Choroid plexus epithelial cell (primary cell): ENCODE data around the gene MISP3.

Experiments used
- DNase-seq: peaks from one replicate; pipeline ENCODE4 v3.0.0-alpha.2; 2010; ENCODE audit warnings: low read depth
- H3K4me3 ChIP-seq: 2 replicates; pipeline ENCODE4 v1.5.1; 2011; ENCODE audit warnings: low read depth, mild to moderate bottlenecking, control low read depth, low read length, moderate library complexity
- TF ChIP-seq, protein P1 (sequence below): conservative IDR thresholded peaks from 2 replicates; pipeline ENCODE4 v1.5.1; 2011; ENCODE audit warnings: low read depth, mild to moderate bottlenecking, control low read depth, inconsistent platforms, low read length, moderate library complexity

Gene MISP3

DNA sequence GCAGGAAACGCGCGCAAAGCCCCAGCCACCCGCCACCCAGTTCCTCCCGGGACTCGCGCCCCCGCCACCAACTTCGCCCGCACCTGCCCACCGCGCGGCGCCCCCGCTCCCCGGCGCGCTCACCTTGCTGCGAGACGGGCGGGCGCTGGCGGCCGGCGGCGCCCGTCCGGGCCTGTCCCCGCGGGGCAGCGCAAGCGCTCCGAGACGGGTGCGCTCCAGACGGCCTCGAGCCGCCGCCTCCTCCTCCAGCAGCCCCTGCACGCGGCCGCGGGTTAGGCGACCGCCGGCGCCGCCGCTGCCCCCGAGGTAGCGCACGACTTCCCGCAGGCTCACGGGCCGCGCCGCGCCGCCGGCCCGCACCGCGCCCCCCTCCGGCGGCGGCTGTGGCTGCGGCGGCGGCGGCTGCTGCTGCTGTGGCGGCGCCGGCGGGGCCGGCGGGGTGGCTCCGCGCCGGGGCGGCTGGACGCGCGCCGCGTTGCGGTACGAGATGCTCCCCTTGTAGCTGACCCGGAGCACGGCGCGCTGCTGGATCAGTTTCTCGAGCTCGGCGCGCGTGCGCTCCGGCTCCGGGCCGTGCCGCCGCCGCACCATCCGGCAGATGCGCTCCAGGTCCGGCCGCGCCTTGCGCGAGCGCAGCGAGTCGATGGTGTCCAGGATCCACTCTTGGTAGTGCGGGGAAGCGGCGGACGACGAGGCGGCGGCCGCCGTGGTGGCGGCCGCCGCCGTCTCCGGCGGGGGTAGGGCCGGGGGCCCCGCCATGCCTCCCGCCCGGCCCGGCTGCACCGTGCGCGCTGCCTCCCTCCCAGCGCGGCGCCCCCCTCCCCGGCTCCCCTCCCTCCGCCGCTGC, 17.3 kb downstream of the MISP3 start:
- TF ChIP-seq, protein P1, sequence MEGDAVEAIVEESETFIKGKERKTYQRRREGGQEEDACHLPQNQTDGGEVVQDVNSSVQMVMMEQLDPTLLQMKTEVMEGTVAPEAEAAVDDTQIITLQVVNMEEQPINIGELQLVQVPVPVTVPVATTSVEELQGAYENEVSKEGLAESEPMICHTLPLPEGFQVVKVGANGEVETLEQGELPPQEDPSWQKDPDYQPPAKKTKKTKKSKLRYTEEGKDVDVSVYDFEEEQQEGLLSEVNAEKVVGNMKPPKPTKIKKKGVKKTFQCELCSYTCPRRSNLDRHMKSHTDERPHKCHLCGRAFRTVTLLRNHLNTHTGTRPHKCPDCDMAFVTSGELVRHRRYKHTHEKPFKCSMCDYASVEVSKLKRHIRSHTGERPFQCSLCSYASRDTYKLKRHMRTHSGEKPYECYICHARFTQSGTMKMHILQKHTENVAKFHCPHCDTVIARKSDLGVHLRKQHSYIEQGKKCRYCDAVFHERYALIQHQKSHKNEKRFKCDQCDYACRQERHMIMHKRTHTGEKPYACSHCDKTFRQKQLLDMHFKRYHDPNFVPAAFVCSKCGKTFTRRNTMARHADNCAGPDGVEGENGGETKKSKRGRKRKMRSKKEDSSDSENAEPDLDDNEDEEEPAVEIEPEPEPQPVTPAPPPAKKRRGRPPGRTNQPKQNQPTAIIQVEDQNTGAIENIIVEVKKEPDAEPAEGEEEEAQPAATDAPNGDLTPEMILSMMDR: no peak
- H3K4me3 ChIP-seq: peak overlapping the region; percentile 59
- DNase-seq: peak; percentile 77

DNA sequence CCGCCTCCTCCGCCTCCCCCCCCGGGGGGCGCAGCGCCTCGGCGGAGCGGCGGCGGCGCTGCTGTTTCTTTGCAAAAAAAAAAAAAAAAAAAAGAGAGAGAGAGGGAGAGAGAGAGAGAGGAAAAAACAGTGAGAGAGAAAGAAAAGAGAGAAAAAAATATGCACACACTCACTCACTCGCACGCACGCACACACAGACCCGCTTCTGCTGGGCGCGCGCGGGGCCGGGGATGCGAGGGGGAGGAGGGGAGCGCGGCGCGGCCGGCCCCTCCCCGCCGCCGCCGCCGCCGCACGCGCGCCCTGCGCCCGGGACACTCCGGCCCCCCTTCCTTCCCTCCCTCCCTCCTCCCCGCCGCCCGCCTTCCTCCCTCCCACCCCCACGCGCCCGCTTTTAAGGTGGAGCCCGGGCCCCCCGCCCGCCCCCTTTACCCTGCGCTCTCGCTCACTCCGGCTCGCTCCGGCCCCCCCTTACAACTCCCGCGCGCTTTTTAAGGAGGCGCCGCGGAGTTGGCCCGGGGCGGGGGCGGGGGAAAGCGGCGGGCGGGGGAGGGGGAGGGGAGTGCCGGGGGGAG, 18.0 kb downstream of the MISP3 start, which contains the start of gene SAMD1:
TSS of gene SAMD1 (minus strand) at position 243 of the 572 bp plus-strand sequence.
- peak; percentile 91 for DNase-seq
- TF ChIP-seq, protein P1: no peak
- peak within 1 kb of the TSS; percentile 64 for H3K4me3 ChIP-seq

DNA sequence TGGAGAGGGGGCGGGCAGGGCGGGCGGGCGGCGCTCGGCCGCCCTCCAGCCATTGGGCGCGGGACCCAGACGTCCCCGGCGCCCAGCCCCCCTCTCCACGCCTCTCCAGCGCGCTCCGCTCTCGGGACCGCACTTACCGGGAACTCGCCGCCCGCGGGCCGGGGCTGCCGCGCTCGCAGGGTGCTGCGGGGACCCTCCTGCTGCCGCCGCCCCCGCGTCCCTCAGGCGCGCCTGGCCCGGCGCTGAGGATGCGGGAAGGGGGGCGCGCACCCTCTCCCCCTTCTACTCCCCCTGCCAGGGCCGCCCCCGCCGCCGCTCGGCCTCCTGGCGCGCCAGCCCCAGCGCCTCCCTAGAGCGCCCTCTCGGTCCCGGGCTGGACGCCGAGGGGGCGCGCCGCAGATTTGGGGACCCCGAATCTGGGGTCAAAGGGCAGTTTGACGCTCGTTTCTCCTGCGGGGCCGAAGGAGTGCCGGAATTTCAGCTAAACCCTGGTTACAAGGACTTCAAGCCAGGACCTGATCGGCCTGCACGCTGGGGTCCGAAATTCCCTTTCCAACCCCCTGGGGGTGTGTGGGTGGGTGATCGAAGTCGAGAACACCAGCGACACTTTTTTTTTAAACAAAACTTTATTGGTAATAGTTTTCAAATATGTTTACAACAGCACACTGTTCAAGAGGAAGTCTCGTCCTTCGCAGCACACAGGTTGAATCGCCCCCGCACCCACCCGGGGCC, 18.7 kb downstream of the MISP3 start:
- H3K4me3 ChIP-seq: peak overlapping the region; percentile 64
- TF ChIP-seq, protein P1: peak; percentile 33
- DNase-seq: peak; percentile 59

DNA sequence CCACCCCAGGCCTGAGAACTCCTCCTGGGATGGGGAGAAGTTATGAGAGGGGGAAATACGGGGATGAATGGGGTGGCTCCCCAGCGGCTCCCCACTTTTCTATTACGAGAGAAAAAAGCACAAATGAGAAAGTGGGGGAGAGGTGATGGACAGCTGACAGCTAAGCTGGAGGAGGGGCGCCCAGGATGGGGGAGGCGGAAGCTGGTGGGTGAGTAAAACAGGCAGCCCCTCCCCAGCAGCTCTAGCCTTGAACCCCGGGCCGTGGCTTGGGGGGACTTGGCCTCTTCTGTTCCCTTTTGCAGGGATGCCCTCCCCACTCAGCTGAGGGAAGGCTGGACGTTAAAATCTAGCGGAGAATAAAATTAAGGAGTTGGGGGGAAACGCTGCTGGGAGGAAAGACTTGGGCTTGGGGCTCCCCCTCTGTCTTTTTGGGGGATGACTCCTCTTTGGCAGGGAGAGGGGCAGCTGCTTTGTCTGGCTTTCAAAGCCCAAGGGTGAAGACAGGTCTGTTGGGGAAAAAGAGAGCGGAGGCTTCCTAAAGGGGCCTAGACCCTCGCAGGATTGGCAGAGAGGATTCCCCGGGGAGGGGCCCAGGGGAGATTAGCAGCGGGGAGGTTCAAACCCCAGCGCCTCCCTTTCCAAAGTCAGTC, 19.4 kb downstream of the MISP3 start:
- H3K4me3 ChIP-seq: peak overlapping the region; percentile 64
- DNase-seq: no peak

DNA sequence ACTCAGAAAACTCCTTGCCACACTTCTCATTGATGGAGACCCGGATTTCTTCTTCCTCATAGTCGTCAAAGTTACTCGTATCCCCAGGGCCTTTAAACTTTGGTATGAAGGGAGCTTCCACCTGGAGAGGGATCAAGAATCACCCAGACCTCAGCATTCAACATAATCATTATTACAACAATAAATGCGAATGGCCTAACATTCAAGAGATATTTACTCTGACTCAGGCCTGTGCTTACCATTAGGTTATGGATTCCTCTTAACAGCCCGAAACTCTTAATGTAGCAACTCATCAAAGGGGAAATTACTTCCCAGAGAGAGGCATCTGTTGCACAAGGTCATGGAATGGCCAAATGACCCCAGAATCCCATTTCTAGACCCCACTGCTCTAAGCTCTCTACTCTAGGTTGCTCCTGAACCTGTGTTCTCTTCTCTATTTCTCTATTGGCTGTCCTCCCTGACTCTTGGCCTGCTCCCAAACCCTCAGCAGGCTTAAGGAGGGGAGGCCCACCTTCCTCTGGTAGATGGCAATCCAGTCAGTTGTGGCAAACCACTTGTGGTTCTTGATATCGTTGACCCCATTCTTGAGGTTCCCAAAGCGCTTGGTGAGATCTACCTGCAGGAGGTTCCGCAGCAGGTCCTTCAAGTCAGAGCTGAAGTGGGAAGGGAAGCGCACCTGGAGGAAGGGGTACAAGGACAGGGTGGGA, 20.7 kb downstream of the MISP3 start:
- no peak overlapping the region for H3K4me3 ChIP-seq
- TF ChIP-seq, protein P1: no peak
- no peak for DNase-seq

More for the DNA sequence above, 19.4 kb downstream of the MISP3 start:
- TF ChIP-seq, protein P1: no peak

DNA sequence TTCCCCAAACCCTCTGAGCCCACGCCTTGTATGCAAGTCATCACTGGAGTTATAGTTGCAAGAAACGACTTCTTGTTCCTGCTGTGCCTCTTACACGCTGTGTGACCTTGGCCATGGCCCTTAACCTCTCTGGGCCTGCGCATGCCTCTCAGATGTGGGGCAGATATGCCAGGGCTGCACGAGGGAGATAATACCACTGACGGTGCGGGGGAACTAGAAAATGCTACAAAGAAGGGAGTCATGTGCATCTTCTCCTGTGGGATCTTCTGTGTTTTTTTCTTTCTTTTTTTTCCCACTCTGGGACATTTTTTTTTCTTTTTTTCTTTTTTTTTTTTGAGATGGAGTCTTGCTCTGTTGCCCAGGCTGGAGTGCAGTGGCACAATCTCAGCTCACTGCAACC, 22.3 kb downstream of the MISP3 start:
- TF ChIP-seq, protein P1: no peak
- H3K4me3 ChIP-seq: no peak overlapping the region
- no peak for DNase-seq
